OCI-LY3 (cell line): ENCODE data around the gene LRFN4.

Source experiments
- H2AFZ ChIP-seq: fragments of 200-600, 300-600 bp; shearing (Covaris generic); 2 replicates; pipeline ENCODE4 v1.6.0; 2014; ENCODE audit warnings: antibody characterized with exemption, low read depth, low read length
- H3K27ac ChIP-seq: fragments of 200-600, 300-600 bp; sonication (generic); 2 replicates; pipeline ENCODE4 v1.5.1; 2014; ENCODE audit warnings: mild to moderate bottlenecking, low read length, moderate library complexity, mixed read lengths
- H3K27me3 ChIP-seq: fragments of 200-600, 300-600 bp; sonication (generic); 2 replicates; pipeline ENCODE4 v1.6.1; 2014; ENCODE audit warnings: low read depth, low read length, mixed read lengths
- H3K36me3 ChIP-seq: fragments of 200-600, 300-600 bp; sonication (generic); replicated peaks from 2 replicates; pipeline ENCODE3; 2014; ENCODE audit warnings: low read depth, low read length, mixed read lengths
- H3K4me1 ChIP-seq: fragments of 300-600, 200-600 bp; sonication (generic); 2 replicates; pipeline ENCODE4 v1.6.1; 2014; ENCODE audit warnings: low read length, mixed read lengths
- H3K4me2 ChIP-seq: fragments of 200-600, 300-600 bp; sonication (generic); 2 replicates; pipeline ENCODE4 v1.6.1; 2014; ENCODE audit warnings: low read length, mixed read lengths
- H3K4me3 ChIP-seq: fragments of 300-600, 200-600 bp; sonication (generic); 2 replicates; pipeline ENCODE4 v1.5.1; 2014; ENCODE audit warnings: antibody characterized with exemption, mild to moderate bottlenecking, low read length, moderate library complexity
- H3K79me2 ChIP-seq: fragments of 300-600, 200-600 bp; shearing (Covaris generic); 2 replicates; pipeline ENCODE4 v1.6.1; 2014; ENCODE audit warnings: mild to moderate bottlenecking, low read length, mixed read lengths
- H3K9ac ChIP-seq: fragments of 300-600, 200-600 bp; shearing (Covaris generic); 2 replicates; pipeline ENCODE4 v1.6.0; 2014; ENCODE audit warnings: mild to moderate bottlenecking, low read length, moderate library complexity
- H3K9me3 ChIP-seq: fragments of 200-600, 300-600 bp; shearing (Covaris generic); 2 replicates; pipeline ENCODE4 v1.6.1; 2014; ENCODE audit warnings: low read length, mixed read lengths; ENCODE audit not compliant: insufficient read depth
- H4K20me1 ChIP-seq: fragments of 200-600, 300-600 bp; sonication (generic); 2 replicates; pipeline ENCODE4 v1.6.1; 2016; ENCODE audit warnings: low read length, mixed read lengths; ENCODE audit not compliant: insufficient read depth
- EZH2phosphoT487 ChIP-seq: fragments of 200-600 bp; shearing (Covaris generic); IDR thresholded peaks from 2 replicates; pipeline ENCODE4 v1.6.1; 2018; ENCODE audit warnings: antibody characterized with exemption, mixed run types, low read depth
- TF ChIP-seq, protein P1 (sequence below): fragments of 200-600, 300-600 bp; sonication (generic); IDR thresholded peaks from 2 replicates; pipeline ENCODE4 v1.5.1; 2014; ENCODE audit warnings: antibody characterized with exemption, low read length, low read depth

Gene LRFN4

DNA sequence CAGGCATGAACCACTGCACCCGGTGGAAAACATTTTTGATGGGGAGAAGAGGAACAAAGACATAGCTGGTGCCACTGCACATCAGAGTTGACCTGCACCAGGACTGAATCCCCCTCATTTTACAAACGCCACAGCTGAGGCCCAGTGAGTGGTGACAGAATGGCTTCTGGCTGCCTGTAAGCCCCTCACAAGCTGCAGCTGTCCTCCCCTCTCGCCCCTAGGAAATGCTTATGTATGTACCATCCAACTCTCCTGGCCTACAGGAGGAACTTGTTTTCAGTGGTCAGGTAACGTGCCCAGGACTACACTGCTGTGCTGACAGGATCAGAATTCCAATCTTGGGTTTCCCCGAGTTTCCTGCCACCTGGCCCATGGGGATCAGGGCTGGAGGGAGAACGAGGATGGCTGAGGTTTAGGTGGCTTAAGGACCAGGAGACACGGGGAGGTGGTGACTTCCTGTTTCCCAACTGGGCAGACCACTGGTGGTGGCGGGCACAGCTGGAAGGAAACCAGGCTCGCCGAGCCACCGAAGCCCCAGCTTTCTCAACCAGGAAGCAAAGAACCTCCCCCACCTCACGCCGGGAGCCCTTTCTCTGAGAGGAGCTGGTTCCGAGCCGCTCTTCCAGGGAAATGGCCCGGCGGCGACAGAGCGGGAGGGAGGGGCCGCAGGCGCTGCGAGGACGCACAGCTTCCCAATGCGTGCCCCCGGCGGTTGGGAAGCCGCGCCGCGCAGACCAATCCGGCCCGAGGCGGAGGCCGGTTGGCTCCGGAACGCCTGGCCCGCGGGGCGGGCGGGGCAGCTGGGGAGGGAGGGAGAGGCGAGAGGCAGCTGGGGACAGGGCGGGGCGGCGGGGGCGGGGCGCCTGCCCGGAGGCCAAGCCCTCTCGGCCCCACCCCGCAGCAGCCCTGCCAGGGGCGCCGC lies 1.0 kb upstream of the LRFN4 start:
- TF ChIP-seq, protein P1, sequence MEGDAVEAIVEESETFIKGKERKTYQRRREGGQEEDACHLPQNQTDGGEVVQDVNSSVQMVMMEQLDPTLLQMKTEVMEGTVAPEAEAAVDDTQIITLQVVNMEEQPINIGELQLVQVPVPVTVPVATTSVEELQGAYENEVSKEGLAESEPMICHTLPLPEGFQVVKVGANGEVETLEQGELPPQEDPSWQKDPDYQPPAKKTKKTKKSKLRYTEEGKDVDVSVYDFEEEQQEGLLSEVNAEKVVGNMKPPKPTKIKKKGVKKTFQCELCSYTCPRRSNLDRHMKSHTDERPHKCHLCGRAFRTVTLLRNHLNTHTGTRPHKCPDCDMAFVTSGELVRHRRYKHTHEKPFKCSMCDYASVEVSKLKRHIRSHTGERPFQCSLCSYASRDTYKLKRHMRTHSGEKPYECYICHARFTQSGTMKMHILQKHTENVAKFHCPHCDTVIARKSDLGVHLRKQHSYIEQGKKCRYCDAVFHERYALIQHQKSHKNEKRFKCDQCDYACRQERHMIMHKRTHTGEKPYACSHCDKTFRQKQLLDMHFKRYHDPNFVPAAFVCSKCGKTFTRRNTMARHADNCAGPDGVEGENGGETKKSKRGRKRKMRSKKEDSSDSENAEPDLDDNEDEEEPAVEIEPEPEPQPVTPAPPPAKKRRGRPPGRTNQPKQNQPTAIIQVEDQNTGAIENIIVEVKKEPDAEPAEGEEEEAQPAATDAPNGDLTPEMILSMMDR, result no peak
- no peak for TF ChIP-seq EZH2phosphoT487
- H3K4me3 ChIP-seq, result peak overlapping the region; percentile 89
- H3K36me3 ChIP-seq, result peaks cover 4% of the 10 kb centered on the region
- peak overlapping the region; percentile 79 for H3K9ac ChIP-seq
- H3K27ac ChIP-seq, result peak overlapping the region; percentile 39
- peak overlapping the region; percentile 83 for H2AFZ ChIP-seq
- H4K20me1 ChIP-seq, result no peaks in the 10 kb centered on the region
- H3K27me3 ChIP-seq, result no peaks in the 10 kb centered on the region
- H3K9me3 ChIP-seq, result no peaks in the 10 kb centered on the region
- peak overlapping the region; percentile 93 for H3K4me2 ChIP-seq
- H3K4me1 ChIP-seq, result peaks cover 22% of the 10 kb centered on the region
- H3K79me2 ChIP-seq, result peaks cover 8% of the 10 kb centered on the region

DNA sequence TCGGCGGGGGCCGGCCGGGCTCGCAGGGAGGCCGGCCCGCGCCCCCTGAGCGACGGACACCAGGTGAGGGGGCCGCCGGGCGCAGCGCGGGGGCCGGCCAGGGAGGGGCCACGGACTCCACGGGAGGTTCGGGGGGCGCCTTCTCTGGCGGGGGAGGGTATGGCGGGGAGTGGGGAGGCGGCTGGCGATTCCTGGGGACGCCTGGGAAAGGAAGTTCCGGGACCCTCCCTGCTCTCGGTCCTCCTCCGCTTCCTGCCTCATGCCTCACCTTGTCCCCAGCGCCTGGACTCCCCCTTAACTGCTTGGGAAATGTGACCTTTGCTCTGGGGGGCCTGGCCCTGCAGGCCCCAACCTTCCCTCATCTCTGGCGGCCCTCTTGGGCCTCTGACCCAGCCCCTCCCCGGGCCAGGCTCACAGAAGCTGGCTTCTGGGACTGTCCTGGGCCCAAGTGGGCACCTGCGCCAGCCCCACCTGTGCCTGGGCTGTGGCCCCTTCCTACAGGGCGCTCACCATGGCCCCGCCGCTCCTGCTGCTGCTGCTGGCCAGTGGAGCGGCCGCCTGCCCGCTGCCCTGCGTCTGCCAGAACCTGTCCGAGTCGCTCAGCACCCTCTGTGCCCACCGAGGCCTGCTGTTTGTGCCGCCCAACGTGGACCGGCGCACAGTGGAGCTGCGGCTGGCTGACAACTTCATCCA lies 516 bp downstream of the LRFN4 start:
- peak overlapping the region; percentile 72 for H3K9ac ChIP-seq
- H2AFZ ChIP-seq, result no peak overlapping the region
- no peaks in the 10 kb centered on the region for H3K27me3 ChIP-seq
- peaks cover 10% of the 10 kb centered on the region for H3K4me1 ChIP-seq
- H4K20me1 ChIP-seq, result no peaks in the 10 kb centered on the region
- peaks cover 8% of the 10 kb centered on the region for H3K79me2 ChIP-seq
- peak overlapping the region; percentile 86 for H3K4me2 ChIP-seq
- no peaks in the 10 kb centered on the region for H3K9me3 ChIP-seq
- H3K36me3 ChIP-seq, result peaks cover 4% of the 10 kb centered on the region
- H3K4me3 ChIP-seq, result peak overlapping the region; percentile 89
- TF ChIP-seq, protein P1, result no peak
- no peak for TF ChIP-seq EZH2phosphoT487
- peak overlapping the region; percentile 5; the same call in 1 of the 2 replicates for H3K27ac ChIP-seq

DNA sequence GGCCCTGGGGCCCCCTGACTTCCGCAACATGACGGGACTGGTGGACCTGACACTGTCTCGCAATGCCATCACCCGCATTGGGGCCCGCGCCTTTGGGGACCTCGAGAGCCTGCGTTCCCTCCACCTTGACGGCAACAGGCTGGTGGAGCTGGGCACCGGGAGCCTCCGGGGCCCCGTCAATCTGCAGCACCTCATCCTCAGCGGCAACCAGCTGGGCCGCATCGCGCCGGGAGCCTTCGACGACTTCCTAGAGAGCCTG lies 992 bp downstream of the LRFN4 start:
- Histone ChIP-seq H3K36me3 (peaks cover 4% of the 10 kb centered on the region), H3K27ac (no peak overlapping the region), H3K4me2 (peak overlapping the region; percentile 86), H3K27me3 (no peaks in the 10 kb centered on the region), H3K9me3 (no peaks in the 10 kb centered on the region), H4K20me1 (no peaks in the 10 kb centered on the region), H3K79me2 (peaks cover 8% of the 10 kb centered on the region), H3K4me1 (peaks cover 10% of the 10 kb centered on the region), H3K4me3 (peak overlapping the region; percentile 89), H2AFZ (no peak overlapping the region), H3K9ac (peak overlapping the region; percentile 72; the same call in 1 of the 2 replicates)
- TF ChIP-seq EZH2phosphoT487, result no peak
- TF ChIP-seq, protein P1, result no peak

DNA sequence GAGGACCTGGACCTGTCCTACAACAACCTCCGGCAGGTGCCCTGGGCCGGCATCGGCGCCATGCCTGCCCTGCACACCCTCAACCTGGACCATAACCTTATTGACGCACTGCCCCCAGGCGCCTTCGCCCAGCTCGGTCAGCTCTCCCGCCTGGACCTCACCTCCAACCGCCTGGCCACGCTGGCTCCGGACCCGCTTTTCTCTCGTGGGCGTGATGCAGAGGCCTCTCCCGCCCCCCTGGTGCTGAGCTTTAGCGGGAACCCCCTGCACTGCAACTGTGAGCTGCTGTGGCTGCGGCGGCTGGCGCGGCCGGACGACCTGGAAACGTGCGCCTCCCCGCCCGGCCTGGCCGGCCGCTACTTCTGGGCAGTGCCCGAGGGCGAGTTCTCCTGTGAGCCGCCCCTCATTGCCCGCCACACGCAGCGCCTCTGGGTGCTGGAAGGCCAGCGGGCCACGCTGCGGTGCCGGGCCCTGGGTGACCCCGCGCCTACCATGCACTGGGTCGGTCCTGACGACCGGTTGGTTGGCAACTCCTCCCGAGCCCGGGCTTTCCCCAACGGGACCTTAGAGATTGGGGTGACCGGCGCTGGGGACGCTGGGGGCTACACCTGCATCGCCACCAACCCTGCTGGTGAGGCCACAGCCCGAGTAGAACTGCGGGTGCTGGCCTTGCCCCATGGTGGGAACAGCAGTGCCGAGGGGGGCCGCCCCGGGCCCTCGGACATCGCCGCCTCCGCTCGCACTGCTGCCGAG lies 1.5 kb downstream of the LRFN4 start:
- Histone ChIP-seq H3K79me2 (peaks cover 8% of the 10 kb centered on the region), H3K36me3 (peaks cover 4% of the 10 kb centered on the region), H2AFZ (no peak overlapping the region), H3K9ac (no peak overlapping the region), H3K9me3 (no peaks in the 10 kb centered on the region), H3K4me3 (no peak overlapping the region), H4K20me1 (no peaks in the 10 kb centered on the region), H3K27me3 (no peaks in the 10 kb centered on the region), H3K4me2 (no peak overlapping the region), H3K4me1 (peaks cover 10% of the 10 kb centered on the region), H3K27ac (no peak overlapping the region)
- TF ChIP-seq EZH2phosphoT487, result no peak
- TF ChIP-seq, protein P1, result no peak
